ENCODE measurements around the gene IL17RE. TPM values are rescaled to one million over a fixed set of nuclear protein-coding genes. Genes with fewer than 3 reads are reported as not detected.
A peak's percentile ranks its signal among the peaks of the same experiment; 100 is the strongest.
"Not testable (repeated sequence)": the region's sequence is repeated elsewhere in the genome, so short reads cannot be mapped to it uniquely, and the experiment has no call there.

IL17RE gene
- total RNA-seq (2014; rRNA removed; shearing (Covaris generic); ENCODE audit: low replicate concordance), result not detected in 2 replicates

DNA sequence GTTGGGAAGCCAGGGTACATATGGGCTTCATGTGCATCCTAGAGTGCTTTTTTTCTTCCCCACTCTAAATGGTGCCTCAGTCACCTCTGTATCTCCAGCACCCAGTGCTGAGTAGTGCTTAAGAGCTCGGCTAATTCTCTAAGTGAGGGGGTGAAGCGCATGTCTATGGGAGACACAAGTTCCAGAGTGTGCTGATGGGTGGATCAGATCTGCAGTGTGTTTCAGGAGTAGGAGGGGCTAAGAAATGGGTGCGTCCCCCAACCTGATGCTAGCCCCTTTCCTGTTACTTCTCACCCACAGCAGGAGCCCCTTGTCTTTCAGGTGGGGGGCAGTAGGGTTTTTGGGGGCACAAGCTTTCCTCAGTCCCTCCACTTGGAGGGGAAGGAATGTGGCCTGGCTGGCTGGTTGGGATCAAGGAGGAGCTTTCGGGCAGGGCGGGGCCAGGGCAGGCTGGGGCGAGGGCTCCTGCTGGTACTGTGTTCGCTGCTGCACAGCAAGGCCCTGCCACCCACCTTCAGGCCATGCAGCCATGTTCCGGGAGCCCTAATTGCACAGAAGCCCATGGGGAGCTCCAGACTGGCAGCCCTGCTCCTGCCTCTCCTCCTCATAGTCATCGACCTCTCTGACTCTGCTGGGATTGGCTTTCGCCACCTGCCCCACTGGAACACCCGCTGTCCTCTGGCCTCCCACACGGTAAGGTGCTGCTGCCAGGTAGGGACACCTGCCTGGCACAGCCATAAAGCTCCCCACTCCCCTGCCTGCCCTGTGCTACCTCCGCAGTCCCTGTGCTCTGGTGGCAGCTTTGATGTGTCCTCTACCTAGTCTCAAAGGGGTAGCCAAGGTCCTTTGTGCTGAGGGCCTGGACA, at the start of gene IL17RE:
Gene IL17RE (plus strand): TSS at position 477 of the 866 bp plus-strand sequence. CDS start 85 bp downstream, at position 562.
- in situ Hi-C loops (cut with HindIII; ENCODE audit: low pct_unique_long_range_greater_than_20kb, low sequenced_read_pairs), result no loop called here
- no peak for DNase-seq (ENCODE audit: low read depth)

DNA sequence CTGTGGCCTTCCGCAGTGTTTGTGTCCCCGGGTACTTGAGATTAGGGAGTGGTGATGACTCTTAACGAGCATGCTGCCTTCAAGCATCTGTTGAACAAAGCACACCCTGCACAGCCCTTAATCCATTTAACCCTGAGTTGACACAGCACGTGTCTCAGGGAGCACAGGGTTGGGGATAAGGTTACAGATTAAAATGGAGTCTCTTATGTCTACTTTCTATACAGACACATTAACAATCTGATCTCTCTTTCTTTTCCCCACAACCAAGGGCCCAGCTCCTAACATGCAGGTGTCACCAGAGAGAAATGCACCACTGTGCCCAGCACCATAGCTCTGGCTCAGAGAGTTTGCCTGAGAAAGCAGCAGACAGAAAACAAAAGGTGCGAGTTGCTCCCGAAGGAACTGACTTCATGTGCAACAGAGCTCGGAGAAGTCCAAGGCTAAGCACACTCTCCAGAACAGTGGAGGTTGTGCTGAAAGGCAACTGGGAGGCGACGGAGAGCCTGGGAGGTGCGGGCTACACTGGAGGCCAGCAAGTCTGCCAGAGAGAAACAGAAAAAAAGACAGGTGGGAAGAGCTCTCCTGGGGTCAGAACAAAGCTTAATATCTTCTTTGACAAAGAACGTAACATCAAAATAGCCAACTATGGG, 48.2 kb upstream of the IL17RE start:
- DNase-seq (ENCODE audit: low read depth); in situ Hi-C loops (cut with HindIII; ENCODE audit: low pct_unique_long_range_greater_than_20kb, low sequenced_read_pairs): not testable (repeated sequence)

DNA sequence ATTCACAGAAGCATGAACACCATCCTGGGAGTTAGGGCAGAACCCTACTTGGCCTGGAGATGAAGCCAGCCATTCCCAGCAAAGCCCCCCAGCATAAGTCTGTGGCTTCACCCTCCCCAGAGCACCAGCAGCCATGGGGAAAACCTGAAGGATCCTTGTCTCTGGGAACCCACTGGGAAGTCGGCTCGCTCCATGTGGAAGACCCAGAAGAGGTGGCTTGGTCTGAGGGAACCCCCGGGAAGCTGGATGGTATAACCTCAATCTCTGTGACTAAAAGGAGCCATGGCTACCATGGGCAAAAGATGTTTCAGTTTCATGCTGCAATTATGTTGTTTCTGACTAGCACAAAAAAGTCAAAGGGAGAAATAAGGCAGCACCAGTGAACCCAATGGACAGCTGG, 47.1 kb upstream of the IL17RE start:
- in situ Hi-C loops (cut with HindIII; ENCODE audit: low pct_unique_long_range_greater_than_20kb, low sequenced_read_pairs), result no loop called here
- DNase-seq (ENCODE audit: low read depth), result no peak

DNA sequence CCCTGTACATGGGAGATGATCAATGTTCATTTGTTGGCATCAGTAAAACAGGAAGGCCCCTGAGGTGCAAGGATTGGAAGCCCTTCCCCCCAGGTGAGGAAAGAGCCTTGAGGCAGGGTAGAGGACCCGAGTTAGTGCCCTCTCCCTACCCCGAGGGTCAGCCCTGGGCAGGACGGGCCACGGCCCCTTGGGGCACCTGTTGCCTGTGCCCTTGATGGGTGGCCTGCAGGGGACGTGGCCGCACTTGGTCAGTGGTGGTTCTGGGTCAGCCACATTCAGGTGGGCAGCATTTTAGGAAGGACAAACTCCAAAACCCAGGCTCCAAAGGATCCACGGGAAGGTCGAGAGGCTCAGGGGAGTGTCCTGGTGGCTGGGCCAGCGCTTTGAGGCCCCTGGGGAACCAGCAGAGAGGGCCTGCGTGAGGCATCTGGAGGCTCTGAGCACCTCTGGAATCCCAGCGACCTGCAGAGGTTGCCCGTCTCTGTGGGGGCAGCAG, 43.1 kb upstream of the IL17RE start:
- in situ Hi-C loops (cut with HindIII; ENCODE audit: low pct_unique_long_range_greater_than_20kb, low sequenced_read_pairs), result no loop called here
- DNase-seq (ENCODE audit: low read depth), result no peak

GRCh38 chr3:9861201-9861600, 41.4 kb upstream of the IL17RE start:
- in situ Hi-C loops (cut with HindIII; ENCODE audit: low pct_unique_long_range_greater_than_20kb, low sequenced_read_pairs), result no loop called here
- no peak for DNase-seq (ENCODE audit: low read depth)

GRCh38 chr3:9861626-9862130, 41.0 kb upstream of the IL17RE start:
- no peak for DNase-seq (ENCODE audit: low read depth)
- in situ Hi-C loops (cut with HindIII; ENCODE audit: low pct_unique_long_range_greater_than_20kb, low sequenced_read_pairs), result no loop called here

DNA sequence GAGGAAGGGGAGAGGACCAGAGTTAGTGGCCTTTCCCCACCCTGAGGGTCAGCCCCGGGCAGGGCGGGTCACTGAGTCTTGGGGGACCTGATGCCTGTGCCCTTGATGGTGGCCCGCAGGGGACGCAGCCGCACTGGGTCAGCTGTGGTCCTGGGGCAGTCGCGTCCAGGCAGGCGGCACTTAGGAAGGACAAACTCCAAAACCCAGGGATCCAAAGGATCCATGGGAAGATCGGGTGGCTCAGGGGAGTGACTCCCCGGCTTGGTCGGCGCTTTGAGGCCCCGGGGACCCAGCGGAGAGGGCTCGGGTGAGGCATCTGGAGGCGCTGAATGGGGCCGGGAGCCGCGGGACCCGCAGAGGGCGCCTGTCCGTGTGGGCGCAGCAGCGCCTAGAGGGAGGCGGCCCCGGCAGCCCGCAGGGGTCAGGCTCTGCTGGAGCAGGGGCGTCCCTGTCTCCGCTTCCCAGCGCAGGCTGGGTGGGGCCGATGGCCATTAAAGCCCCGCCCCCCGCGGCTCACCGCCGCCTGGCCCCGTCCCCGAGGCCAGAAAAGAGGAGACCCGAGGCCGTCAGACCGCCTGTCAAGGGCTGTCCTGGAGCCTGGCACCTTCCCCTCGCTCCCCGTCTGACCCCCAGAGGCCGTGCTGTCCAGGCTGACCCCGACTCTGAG, 40.1 kb upstream of the IL17RE start:
- in situ Hi-C loops (cut with HindIII; ENCODE audit: low pct_unique_long_range_greater_than_20kb, low sequenced_read_pairs), result no loop called here

DNA sequence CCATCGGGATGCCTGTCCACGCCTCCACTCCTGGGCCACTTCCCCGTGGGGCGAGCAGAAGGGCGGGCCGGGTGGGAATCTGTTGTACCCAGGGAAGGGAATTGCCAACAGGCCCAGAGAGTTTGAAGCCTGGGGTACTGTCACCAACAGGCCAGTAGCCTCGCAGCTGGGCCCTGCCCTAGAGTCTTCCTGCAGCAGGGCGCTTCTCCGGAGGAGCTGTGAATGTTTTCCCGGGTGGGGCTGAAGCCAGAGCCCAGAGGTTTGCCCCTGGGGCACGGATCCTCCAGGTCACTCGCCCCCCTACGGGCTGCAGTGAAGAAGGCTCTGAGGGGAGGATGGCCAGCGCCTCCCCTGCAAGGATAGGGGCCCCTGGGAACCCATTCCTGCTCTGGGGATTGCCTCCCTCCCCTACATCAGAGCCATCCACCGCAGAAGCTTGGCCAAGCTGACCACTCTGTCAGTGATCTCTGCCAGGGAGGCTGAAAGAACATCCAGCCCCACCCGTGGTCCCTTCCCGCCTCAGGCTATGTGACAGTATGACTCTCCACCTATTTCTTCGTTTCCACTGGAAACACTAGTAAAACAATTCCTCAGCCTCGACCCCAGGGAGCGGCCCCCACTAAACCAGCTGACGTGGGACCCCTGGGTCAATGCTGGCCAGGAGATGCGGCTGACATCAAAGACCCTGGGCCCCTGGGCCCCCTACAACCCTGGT, 39.4 kb upstream of the IL17RE start:
- in situ Hi-C loops (cut with HindIII; ENCODE audit: low pct_unique_long_range_greater_than_20kb, low sequenced_read_pairs), result no loop called here
- no peak for DNase-seq (ENCODE audit: low read depth)

More for the DNA sequence above, 40.1 kb upstream of the IL17RE start:
- no peak for DNase-seq (ENCODE audit: low read depth)

DNA sequence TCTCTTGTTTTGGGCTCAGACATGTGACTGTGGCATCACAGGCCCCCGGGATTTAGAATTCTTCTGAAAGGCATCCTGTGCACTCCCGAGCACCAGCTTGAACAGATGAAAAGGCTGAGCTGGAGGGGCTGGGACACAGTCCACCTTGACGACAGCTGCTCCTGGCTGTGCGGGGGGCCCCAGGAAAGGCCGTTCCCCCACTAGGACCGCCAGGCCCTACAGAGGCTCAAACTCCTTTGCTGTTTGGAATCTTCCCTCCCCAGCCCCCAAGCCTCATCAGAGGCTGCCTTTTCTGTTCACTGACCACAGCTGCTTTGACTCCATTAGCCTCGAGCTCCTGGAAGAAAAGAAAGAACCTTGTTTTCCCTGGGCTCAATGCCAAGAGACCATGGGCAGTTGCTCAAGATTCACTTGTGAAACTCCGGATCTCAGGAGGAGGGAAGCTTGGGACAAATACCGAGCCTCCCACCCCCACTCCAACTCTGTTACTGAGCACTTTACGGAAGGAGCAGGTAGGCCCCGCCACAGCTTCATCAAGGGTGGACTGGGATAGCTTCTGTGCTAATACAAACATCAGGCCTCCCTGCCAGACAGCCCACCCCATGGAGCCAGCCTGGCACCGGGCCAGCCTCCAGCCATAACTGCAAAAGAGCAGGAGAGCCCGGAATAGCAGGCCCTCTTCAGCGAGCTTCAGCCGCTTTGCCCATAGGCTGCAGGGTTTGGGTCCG, 38.3 kb upstream of the IL17RE start:
- in situ Hi-C loops (cut with HindIII; ENCODE audit: low pct_unique_long_range_greater_than_20kb, low sequenced_read_pairs), result no loop called here
- DNase-seq (ENCODE audit: low read depth), result peak; percentile 8

DNA sequence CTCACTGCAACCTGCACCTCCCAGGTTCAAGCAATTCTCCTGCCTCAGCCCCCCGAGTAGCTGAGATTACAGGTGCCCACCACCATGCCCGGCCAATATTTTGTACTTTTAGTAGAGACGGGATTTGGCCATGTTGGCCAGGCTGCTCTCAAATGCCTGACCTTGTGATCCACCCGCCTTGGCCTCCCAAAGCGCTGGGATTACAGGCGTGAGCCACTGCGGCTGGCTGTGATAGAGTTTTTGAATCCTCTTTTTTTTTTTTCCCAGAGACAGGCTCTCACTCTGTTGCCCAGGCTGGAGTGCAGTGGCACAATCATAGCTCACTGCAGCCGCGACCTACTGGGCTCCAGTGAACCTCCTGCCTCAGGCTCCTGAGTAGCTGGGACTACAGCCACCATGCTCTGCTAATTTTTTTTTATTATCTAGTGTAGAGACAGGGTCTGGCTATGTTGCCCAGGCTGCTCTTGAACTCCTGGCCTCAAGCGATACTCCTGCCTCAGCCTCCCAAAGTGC, 37.5 kb upstream of the IL17RE start:
- DNase-seq (ENCODE audit: low read depth); in situ Hi-C loops (cut with HindIII; ENCODE audit: low pct_unique_long_range_greater_than_20kb, low sequenced_read_pairs): not testable (repeated sequence)

DNA sequence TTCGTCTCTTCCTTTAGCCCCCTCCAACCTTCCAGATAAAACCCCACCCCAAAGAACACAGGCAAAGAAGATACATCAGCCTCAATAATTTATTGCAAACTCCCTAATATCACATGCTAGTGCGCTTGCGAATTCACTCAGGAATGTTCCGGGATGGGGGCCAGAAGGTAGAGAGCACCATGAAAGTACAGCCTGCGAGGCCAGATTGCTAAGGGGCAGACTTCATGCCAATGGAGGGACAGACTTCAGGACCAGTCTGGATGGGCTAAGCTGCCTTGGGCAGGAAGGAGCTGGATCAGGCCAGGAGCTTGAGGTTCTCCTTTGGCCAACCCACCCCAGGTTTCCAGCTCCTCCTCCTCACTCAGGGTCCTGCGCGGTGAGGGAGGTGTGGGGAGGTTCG, 36.0 kb upstream of the IL17RE start:
- in situ Hi-C loops (cut with HindIII; ENCODE audit: low pct_unique_long_range_greater_than_20kb, low sequenced_read_pairs), result no loop called here
- DNase-seq (ENCODE audit: low read depth), result no peak

DNA sequence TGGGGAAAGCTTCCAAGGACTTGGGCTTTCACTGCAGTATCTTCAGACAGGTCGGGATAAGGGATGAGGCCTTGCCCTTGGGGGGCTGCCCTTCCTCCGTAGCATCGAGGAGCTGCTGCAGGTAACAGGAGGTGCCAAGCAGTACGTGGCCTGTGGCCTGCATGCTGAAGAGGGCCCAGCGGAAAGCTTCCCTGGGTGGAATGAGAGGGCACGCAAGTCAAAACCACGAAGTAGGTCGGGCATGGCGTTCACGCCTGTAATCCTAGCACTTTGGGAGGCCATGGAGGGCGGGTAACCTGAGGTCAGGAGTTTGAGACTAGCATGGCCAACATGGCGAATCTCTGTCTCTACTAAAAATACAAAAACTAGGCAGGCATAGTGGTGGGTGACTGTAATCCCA, 35.5 kb upstream of the IL17RE start:
- in situ Hi-C loops (cut with HindIII; ENCODE audit: low pct_unique_long_range_greater_than_20kb, low sequenced_read_pairs), result no loop called here
- DNase-seq (ENCODE audit: low read depth), result no peak

DNA sequence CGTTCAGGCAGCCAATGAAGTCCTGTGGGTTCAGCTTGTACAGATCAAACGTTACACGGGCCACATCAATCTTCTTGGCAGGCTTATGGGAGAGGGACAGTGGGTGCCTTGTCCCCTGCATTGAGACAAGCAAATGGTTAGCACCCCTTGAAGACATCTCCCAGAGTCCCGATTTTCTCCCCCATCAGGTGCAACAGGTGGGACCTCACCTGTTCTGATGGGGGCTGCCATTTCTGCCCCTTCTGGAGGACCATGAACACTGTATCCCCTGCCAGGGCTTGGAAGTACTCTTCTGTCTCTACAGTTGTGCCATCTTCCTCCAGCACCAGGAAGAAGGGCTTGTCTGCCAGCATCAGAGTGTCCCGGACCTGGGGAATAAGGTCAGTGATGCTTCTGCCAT, 32.7 kb upstream of the IL17RE start:
- in situ Hi-C loops (cut with HindIII; ENCODE audit: low pct_unique_long_range_greater_than_20kb, low sequenced_read_pairs), result no loop called here
- DNase-seq (ENCODE audit: low read depth), result no peak

GRCh38 chr3:9870978-9871377, 31.7 kb upstream of the IL17RE start:
- DNase-seq (ENCODE audit: low read depth), result peak; percentile 34
- in situ Hi-C loops (cut with HindIII; ENCODE audit: low pct_unique_long_range_greater_than_20kb, low sequenced_read_pairs), result no loop called here

- in situ Hi-C loops (cut with HindIII; ENCODE audit: low pct_unique_long_range_greater_than_20kb, low sequenced_read_pairs); DNase-seq (ENCODE audit: low read depth): not testable (repeated sequence)
These were observed 30.6 kb upstream of the IL17RE start for GRCh38 chr3:9872067-9872466.

DNA sequence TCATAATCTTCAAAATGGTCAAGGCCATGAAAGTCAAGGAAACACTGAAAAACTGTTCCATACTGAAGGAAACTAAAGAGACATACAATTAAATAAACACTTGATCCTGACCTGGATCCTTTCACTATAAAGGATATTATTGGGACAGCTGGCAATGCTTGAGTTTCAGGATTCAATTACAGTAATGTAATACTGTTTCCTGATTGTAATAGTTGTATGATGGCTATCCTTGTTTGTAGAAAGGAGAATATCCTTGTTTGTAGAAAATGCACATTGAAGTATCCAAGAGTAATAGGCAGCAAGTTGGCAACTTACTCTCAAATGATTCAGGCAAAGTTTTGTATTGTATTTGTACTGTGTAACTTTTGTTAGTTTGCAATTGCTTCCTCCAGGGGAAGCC, 27.2 kb upstream of the IL17RE start:
- in situ Hi-C loops (cut with HindIII; ENCODE audit: low pct_unique_long_range_greater_than_20kb, low sequenced_read_pairs), result no loop called here
- DNase-seq (ENCODE audit: low read depth), result no peak

- DNase-seq (ENCODE audit: low read depth); in situ Hi-C loops (cut with HindIII; ENCODE audit: low pct_unique_long_range_greater_than_20kb, low sequenced_read_pairs): not testable (repeated sequence)
These were observed 26.4 kb upstream of the IL17RE start for GRCh38 chr3:9876255-9876654.

Measured in Caki2 (cell line).